Psoas muscle (tissue), 8 donors: ENCODE data around the gene OSBPL7. TPM values are rescaled to one million over a fixed set of nuclear protein-coding genes. Genes with fewer than 3 reads are reported as not detected.
A peak's percentile ranks its signal among the peaks of the same experiment; 100 is the strongest.

Experiments
- ATAC-seq, 4 donors: fragments of 200-7000 bp; cut with Tn5 transposase; one replicate each; pipeline ENCODE4 v1.9.1; 2020; ENCODE audit warnings: moderate library complexity in 3 of 4, mild to moderate bottlenecking in 2 of 4
- DNase-seq, 2 donors: peaks; one replicate each; pipeline ENCODE4 v3.0.0-alpha.2; 2020
- H3K27ac ChIP-seq: fragments of 200-600 bp; one replicate; pipeline ENCODE4 v1.8.0; 2022
- H3K27me3 ChIP-seq, 3 donors: fragments of 200-600 bp in 1 of 3; one replicate each; pipeline versions ENCODE4 v1.6.1 to v1.8.0; 2013 to 2022; ENCODE audit warnings: low read length in 2 of 3, mild to moderate bottlenecking in 2 of 3, moderate library complexity in 1 of 3; ENCODE audit not compliant: insufficient read depth in 3 of 3
- H3K36me3 ChIP-seq, 2 donors: fragments of 200-600 bp in 1 of 2; one replicate each; pipeline versions ENCODE4 v1.6.1 to v1.8.0; 2013 to 2022; ENCODE audit warnings: low read depth in 1 of 2, mild to moderate bottlenecking in 1 of 2, moderate library complexity in 1 of 2; ENCODE audit not compliant: insufficient read depth in 1 of 2
- H3K4me1 ChIP-seq: fragments of 200-600 bp; one replicate; pipeline ENCODE4 v1.8.0; 2022
- H3K4me3 ChIP-seq: fragments of 200-600 bp; one replicate; pipeline ENCODE4 v1.8.0; 2022; ENCODE audit warnings: mild to moderate bottlenecking
- H3K9me3 ChIP-seq: fragments of 200-600 bp; one replicate; pipeline ENCODE4 v1.8.0; 2022
- WGBS, 3 donors: extraction: QIAGEN DNeasy Blood & Tissue Kit; methylation state at CpG; one replicate each; pipeline versions ENCODE4 v1.1.6 to v1.1.7; 2013; 5-methylcytosine and 5-hydroxymethylcytosine counted together
- intact Hi-C, 2 donors: fragments of 100-400 bp; cut with DNase I; formaldehyde crosslinking; loops; one replicate each; pipeline versions ENCODE4 v1.11.0 to v1.14.2; 2022
- polyA plus RNA-seq, 3 donors: library from polyadenylated mRNA; stranded (reverse); fragments of 200-250 nt; gene quantifications; one replicate each; pipeline ENCODE4 v1.2.3, GENCODE V29; 2013
- total RNA-seq, 4 donors: library from RNA; stranded (reverse); fragmentation: NEBNext Ultra II Directional in 2 of 4; extraction: Animal tissue kit (Norgen Biotek cat#: 25700) in 2 of 4; gene quantifications; one replicate each; pipeline versions ENCODE4 v1.2.1 to v1.2.4, GENCODE V29; 2021 to 2023
- TF ChIP-seq, protein P1 (sequence below): fragments of 200-600 bp; IDR thresholded peaks from one replicate; pipeline ENCODE4 v1.8.0; 2022; ENCODE audit warnings: antibody characterized with exemption
- donor health status: healthy with polysubstance abuse.
- donor health status: DM: no; HTN: no; CAD: no; lungs with moderate emphysema.
- donor health status: Bipolar disorder and iron deficiency.
- donor health status: healthy.
- donor health status: DM: yes; HTN: yes; CAD: no.
- donor health status: DM: no; HTN: no; CAD: no.
- donor health status: DM: no; HTN: no; CAD: no.
- donor health status: DM: yes; HTN: yes; CAD: no.

Gene OSBPL7
- total and polyA plus RNA-seq, 7 donors = 0.95 to 23.4 (median 2.6) TPM

DNA sequence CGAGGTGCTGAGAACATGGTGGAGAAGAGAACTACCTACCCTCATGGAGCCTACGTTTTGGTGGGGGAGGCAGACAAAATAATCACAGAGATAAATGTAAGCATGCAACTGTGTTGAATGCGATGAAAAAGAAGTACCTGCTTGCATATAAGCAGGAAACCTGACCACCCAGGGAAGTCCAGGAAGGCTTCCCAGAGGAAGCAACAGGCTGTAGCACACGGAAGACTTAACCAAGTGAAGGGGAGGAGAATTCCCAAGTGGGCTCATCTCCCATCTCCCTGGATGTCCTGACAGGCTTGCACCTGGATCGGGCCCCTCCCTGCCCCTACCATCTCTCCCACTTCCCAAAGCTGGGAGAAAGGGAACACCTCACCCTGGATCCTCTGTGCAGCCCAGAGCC lies 17.5 kb upstream of the OSBPL7 start:
- Histone ChIP-seq H3K4me1 (peaks cover 13% of the 10 kb centered on the region), H3K27ac (no peak overlapping the region), H3K36me3 (peaks cover 0 to 31% of the 10 kb centered on the region in 2 donors), H3K9me3 (no peaks in the 10 kb centered on the region), H3K27me3 (no peaks in the 10 kb centered on the region), H3K4me3 (no peak overlapping the region)
- intact Hi-C loops = no loop called here
- 86 to 93% (median 87%) methylated on average over 5 of the region's 5 CpGs for WGBS, 3 donors
- no peak for ATAC-seq
- no peak for DNase-seq
- TF ChIP-seq, protein P1, sequence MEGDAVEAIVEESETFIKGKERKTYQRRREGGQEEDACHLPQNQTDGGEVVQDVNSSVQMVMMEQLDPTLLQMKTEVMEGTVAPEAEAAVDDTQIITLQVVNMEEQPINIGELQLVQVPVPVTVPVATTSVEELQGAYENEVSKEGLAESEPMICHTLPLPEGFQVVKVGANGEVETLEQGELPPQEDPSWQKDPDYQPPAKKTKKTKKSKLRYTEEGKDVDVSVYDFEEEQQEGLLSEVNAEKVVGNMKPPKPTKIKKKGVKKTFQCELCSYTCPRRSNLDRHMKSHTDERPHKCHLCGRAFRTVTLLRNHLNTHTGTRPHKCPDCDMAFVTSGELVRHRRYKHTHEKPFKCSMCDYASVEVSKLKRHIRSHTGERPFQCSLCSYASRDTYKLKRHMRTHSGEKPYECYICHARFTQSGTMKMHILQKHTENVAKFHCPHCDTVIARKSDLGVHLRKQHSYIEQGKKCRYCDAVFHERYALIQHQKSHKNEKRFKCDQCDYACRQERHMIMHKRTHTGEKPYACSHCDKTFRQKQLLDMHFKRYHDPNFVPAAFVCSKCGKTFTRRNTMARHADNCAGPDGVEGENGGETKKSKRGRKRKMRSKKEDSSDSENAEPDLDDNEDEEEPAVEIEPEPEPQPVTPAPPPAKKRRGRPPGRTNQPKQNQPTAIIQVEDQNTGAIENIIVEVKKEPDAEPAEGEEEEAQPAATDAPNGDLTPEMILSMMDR = no peak

- Histone ChIP-seq H3K9me3 (no peaks in the 10 kb centered on the region), H3K27me3 (no peaks in the 10 kb centered on the region), H3K4me3 (no peak overlapping the region), H3K27ac (no peak overlapping the region), H3K36me3 (peaks cover 0 to 31% of the 10 kb centered on the region in 2 donors), H3K4me1 (peaks cover 13% of the 10 kb centered on the region)
- 83 to 93% (median 85%) methylated on average over 13 of the region's 13 CpGs for WGBS, 3 donors
- DNase-seq = no peak
- ATAC-seq = no peak
- TF ChIP-seq, protein P1 = no peak
- intact Hi-C loops = no loop called here
Observed at GRCh38 chr17:47838636-47839035, 17.0 kb upstream of the OSBPL7 start.

DNA sequence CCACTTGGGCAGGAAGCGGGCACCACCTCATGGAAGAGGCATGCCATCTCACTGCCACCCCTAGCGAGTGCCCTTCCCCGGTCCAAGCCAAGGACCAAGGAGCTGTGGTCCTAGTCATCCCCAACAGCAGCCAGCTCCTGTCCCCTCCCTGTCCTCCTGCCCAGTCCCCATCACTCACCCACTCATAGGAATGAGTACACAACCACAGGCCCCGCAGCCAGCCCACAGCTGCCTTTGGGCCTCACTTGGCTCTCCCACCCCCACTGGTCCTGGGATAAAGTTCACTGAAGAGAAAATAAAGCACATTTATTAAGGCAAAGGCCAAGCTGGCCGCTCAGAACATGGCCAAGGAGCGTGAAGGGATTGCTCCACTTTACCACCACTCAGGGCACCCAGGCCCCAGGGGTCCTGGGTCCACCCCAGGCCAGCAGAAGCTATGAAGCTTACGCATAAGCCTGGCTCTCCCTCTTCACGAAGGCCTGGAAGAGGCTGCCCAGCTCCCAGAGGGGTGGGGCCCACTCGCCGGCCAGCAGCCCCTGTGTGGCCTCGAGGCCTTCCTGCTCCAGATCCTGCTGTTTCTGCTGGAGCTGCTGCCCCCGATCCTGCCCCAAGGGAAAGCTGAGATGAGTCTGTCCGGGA lies 15.9 kb upstream of the OSBPL7 start:
- TF ChIP-seq, protein P1 = no peak
- no peak for ATAC-seq

GRCh38 chr17:47836601-47837000 lies 15.0 kb upstream of the OSBPL7 start:
- intact Hi-C loops = no loop called here
- H3K27ac ChIP-seq = no peak overlapping the region
- no peaks in the 10 kb centered on the region for H3K9me3 ChIP-seq
- H3K4me1 ChIP-seq = peaks cover 19% of the 10 kb centered on the region
- TF ChIP-seq, protein P1 = no peak
- no peaks in the 10 kb centered on the region for H3K27me3 ChIP-seq
- H3K4me3 ChIP-seq = no peak overlapping the region
- peaks cover 0 to 31% of the 10 kb centered on the region in 2 donors for H3K36me3 ChIP-seq
- ATAC-seq (no peak), DNase-seq (no peak)
- WGBS, 3 donors = 81 to 91% (median 84%) methylated on average over 3 to 6 of the region's 6 CpGs

More for the DNA sequence above, 15.9 kb upstream of the OSBPL7 start:
- intact Hi-C loops = no loop called here
- H3K27ac ChIP-seq = no peak overlapping the region
- H3K9me3 ChIP-seq = no peaks in the 10 kb centered on the region
- WGBS, 3 donors = 63 to 66% (median 63%) methylated on average over 12 to 13 of the region's 13 CpGs
- no peak overlapping the region for H3K4me3 ChIP-seq
- H3K36me3 ChIP-seq = peaks cover 0 to 31% of the 10 kb centered on the region in 2 donors
- no peak for DNase-seq
- peaks cover 13% of the 10 kb centered on the region for H3K4me1 ChIP-seq
- no peaks in the 10 kb centered on the region for H3K27me3 ChIP-seq

- intact Hi-C loops = loop anchor here in 1 of 2 donors (5.0 kb wide), 1 partner anchor 118 kb away; no protein-coding TSS in a partner anchor
- 55 to 57% (median 56%) methylated on average over 5 of the region's 5 CpGs for WGBS, 3 donors
- peaks cover 0 to 31% of the 10 kb centered on the region in 2 donors for H3K36me3 ChIP-seq
- peak overlapping the region; percentile 30 for H3K27ac ChIP-seq
- TF ChIP-seq, protein P1 = no peak
- ATAC-seq (no peak), DNase-seq (no peak)
- H3K4me3 ChIP-seq = no peak overlapping the region
- no peaks in the 10 kb centered on the region for H3K9me3 ChIP-seq
- no peaks in the 10 kb centered on the region for H3K27me3 ChIP-seq
- peaks cover 21% of the 10 kb centered on the region for H3K4me1 ChIP-seq
Observed at GRCh38 chr17:47834756-47835155, 13.2 kb upstream of the OSBPL7 start.
